Anterior cingulate cortex (tissue), 58 donors: ENCODE data around the gene CEP55.

Experiments
- DNase-seq, 58 donors: peaks; one replicate each; lab custom pipeline; 2025; lab: John Stamatoyannopoulos, UW

CEP55 gene

DNA sequence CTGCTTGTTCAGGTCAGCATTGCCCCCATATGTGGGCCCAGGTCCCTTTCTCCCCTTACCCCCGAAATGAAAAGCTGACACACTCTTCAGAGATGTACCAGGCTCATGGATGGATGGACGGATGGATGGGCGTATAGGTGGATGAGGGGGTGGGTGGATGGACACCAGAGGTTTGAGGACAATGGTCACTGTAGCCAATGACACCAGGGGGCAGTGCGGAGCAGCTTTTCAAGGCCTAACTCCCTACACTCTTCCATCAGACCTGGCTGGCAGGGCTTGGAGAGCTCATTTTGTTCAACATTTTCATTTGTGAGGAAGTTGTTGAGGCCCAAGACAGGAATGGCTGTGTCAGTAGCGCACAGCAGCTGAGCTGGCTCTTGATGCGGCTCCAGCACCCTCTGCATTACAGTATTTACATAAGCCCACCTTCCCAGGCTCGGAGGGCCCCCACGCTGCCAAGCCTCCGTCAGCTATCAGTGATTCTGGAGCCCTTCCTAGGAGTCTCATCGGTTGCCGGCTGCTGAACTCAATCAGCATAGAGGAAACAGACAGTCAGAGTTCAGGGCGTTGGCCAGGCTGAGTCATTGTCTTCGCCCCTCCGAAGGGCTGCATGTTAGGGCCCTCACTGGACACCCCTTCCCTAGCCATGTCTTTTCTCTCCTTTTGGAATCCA, 58.5 kb downstream of the CEP55 start:
- peak in 34 of 58 donors; percentile 3 to 71 (median 32) for DNase-seq

DNA sequence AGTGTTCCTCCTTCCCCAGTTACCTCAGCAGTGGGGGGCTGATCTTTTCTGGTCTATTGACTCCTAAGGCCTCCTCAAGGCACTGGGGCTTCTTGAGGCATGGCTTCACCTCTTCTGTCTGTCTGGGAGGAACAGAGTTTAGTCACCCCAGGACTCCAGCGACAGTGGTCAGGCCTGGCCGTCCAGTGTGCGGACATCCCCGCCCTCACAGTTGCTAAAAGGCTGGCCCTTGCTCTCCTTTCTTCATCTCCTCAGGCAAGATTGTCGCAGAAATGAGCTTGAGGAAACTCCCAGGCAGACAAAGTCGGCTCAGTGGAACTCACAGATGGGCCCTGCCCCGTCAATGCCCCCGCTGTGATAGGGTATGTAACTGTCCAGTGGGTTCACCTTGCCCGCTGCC, 63.1 kb downstream of the CEP55 start:
- no peak for DNase-seq

DNA sequence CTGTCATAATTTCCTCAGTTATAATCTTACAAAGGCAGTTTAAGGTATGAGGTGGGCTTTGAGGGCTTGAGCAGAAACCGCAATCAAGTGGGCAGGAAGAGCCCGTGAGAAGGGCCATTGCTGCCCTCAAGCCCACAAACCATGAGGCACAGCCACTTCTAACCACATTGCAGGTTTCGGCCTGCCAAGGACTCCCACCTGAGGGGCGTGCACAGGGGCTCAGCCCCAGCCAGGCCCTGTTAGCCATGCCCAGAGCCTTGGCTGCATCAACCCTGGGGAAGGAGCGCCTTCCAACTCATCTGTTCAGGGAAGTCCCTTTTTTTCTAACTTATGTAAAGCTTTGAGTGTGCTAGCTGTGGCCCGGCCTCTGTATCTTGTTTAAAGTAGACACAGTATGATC, 64.1 kb downstream of the CEP55 start:
- no peak for DNase-seq

- no peak for DNase-seq
Observed at GRCh38 chr10:93565446-93565845, 69.0 kb downstream of the CEP55 start.

GRCh38 chr10:93566435-93567276, 70.2 kb downstream of the CEP55 start, which contains the start of gene FFAR4:
TSS of gene FFAR4 (plus strand) at chr10:93566665. CDS start at chr10:93566721, 56 bp downstream.
- peak in 31 of 58 donors; percentile 10 to 55 (median 21) for DNase-seq

GRCh38 chr10:93567277-93568104, 71.1 kb downstream of the CEP55 start:
- DNase-seq = no peak

DNA sequence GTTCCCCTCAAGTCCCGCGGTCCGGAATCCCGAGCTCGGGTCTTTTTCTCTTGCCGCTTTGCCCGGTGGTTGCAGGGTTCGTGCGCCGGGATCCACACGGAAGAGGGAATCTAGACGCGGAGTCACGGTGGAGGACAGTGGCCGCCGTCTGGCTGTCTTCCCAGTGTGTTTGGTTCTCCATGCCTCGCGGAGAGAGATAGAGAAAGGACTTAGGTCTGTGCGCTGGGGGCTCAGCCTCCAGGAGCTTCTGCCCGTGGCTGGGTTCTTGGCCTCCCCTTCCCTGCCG, 71.6 kb downstream of the CEP55 start:
- peak in 5 of 58 donors; percentile 4 to 27 (median 14) for DNase-seq

- DNase-seq = no peak
Observed at GRCh38 chr10:93570383-93570782, 74.0 kb downstream of the CEP55 start.

DNA sequence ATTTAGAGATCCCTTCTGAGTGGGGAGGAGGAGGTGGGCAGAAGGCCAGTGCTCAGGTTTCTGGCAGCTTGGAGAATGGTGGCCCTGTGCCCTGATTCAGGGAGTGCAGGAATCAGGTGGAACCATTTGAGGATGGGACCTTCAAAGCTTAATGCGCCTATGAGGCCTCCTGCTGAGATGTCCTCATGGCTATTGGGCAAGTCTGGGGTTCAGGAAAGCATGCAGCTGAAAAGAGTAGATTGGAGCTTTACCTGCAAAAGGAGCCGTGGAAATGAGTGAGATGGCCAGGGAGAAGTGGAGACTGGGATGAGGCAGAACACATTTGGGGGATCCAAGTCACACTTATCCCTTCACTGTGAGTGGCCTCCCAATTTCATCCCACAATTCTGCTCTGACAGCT, 76.2 kb downstream of the CEP55 start:
- DNase-seq = no peak

DNA sequence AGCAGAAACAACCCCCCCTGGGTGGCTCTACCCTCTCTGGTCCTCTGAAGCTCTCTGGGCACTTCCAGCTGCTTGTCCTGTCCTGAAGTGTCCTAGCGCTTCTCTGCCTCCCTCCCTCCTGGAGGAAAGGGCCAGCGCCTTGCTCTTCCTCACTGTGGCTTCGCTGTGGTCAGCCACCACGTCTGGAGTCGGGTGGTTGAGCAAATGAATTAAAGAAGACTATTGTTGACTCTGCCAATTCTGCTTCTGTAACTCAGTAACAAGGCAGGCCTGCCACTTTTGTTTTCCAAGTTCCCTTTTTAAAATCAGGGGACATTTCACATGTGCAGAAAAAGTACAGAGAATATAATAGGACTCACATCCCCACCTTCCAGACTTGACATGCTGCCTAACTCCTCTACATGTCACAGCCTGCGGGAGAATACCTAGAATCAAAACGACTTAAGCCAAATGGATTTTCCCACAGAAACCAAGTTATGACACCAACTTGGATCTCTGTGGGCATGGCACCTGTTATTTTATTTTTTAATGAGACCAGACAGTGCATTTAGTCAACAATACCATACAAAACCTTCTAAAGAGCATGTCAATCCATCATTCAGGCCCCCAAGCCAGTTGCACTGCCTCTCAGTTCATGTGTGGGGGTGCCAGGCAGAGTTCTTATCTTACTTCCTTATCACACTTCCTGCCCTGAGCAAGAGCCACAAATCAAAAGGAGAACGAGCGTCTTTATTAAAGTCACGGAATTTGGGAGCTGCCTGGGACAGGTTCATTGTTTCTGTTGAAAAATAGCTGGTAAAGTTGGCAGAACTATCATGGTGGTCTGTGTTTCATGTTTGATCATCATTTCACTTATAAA, 76.9 kb downstream of the CEP55 start:
- DNase-seq = peak in 25 of 58 donors; percentile 6 to 37 (median 13)

GRCh38 chr10:93573924-93574323, 77.5 kb downstream of the CEP55 start:
- DNase-seq = no peak

DNA sequence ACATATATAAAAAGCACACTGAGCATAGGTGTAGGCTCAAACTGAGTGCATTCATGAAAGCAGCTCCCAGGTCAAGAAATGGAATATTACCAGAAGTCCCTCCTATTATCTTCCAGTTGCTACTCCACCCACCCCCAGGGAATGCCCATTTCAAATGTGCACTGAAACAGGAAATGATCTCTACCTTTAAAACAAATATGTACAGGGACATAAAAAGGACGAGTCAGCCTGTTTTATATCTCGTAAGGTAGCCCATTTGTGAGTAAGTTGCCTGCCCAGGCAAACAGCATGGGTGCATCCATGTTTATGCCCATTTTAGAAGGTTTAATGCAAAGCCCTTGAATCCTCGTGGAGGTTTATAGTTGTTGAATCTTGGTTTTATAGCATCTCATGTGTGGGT, 80.5 kb downstream of the CEP55 start:
- DNase-seq = no peak

- DNase-seq = no peak
Observed at GRCh38 chr10:93577565-93577964, 81.2 kb downstream of the CEP55 start.
